Tibial nerve (tissue), 4 donors: ENCODE data around the gene CEP290. TPM values are rescaled to one million over a fixed set of nuclear protein-coding genes. Genes with fewer than 3 reads are reported as not detected.
"Not testable (repeated sequence)": the region's sequence is repeated elsewhere in the genome, so short reads cannot be mapped to it uniquely, and the experiment has no call there.

Source experiments
- DNase-seq, 2 donors: peaks; one replicate each; pipeline ENCODE4 v3.0.0-alpha.2; 2019; ENCODE audit warnings: low spot score in 2 of 2
- H3K27ac ChIP-seq, 4 donors: fragments of 200-600 bp; sonication (generic) in 3 of 4; one replicate each; pipeline ENCODE4 v1.5.1; 2017 to 2019; ENCODE audit warnings: mild to moderate bottlenecking in 1 of 4
- H3K27me3 ChIP-seq, 2 donors: fragments of 200-600 bp; sonication (generic) in 1 of 2; one replicate each; pipeline versions ENCODE4 v1.5.1 to v1.6.0; 2017 to 2019
- H3K36me3 ChIP-seq, 3 donors: fragments of 200-600 bp; sonication (generic); one replicate each; pipeline ENCODE4 v1.5.1; 2018 to 2019
- H3K4me1 ChIP-seq, 4 donors: fragments of 200-600 bp; sonication (generic) in 3 of 4; one replicate each; pipeline ENCODE4 v1.5.1; 2017 to 2019
- H3K4me3 ChIP-seq, 4 donors: fragments of 200-600 bp; sonication (generic) in 3 of 4; one replicate each; pipeline ENCODE4 v1.5.1; 2017 to 2019; ENCODE audit warnings: mild to moderate bottlenecking in 1 of 4, moderate library complexity in 1 of 4
- H3K9me3 ChIP-seq, 4 donors: fragments of 200-600 bp; sonication (generic) in 3 of 4; one replicate each; pipeline ENCODE4 v1.5.1; 2017 to 2019
- CTCF ChIP-seq, 5 experiments: fragments of 200-600 bp in 3 of 5; fragments of 450-650 bp in 2 of 5; sonication (generic) in 3 of 5; IDR thresholded peaks; one replicate each; pipeline ENCODE4 v1.5.1; 2016 to 2019; ENCODE audit warnings: antibody characterized with exemption in 5 of 5, mild to moderate bottlenecking in 3 of 5, moderate library complexity in 2 of 5
- EP300 ChIP-seq, 2 donors: sonication (generic); formaldehyde crosslinking; IDR thresholded peaks; one replicate each; pipeline ENCODE4 v1.6.1; 2017; ENCODE audit warnings: antibody characterized with exemption in 2 of 2, mild to moderate bottlenecking in 1 of 2
- POLR2A ChIP-seq, 2 donors: fragments of 450-650 bp; IDR thresholded peaks; one replicate each; pipeline ENCODE4 v1.6.1; 2017; ENCODE audit warnings: antibody characterized with exemption in 2 of 2, mild to moderate bottlenecking in 2 of 2, moderate library complexity in 2 of 2
- WGBS, 2 donors: methylation state at CpG; one replicate each; pipeline ENCODE4 v1.1.5; 2018; 5-methylcytosine and 5-hydroxymethylcytosine counted together
- total RNA-seq, 4 donors: library from RNA; depleted of rRNA; stranded (reverse); fragments of >200 nt; gene quantifications; one replicate each; pipeline ENCODE4 v1.1.0, GENCODE V29; 2016

The CEP290 gene
- total RNA-seq, 4 donors from 2014 or later = 34.3 to 43.7 (median 38.3) TPM

DNA sequence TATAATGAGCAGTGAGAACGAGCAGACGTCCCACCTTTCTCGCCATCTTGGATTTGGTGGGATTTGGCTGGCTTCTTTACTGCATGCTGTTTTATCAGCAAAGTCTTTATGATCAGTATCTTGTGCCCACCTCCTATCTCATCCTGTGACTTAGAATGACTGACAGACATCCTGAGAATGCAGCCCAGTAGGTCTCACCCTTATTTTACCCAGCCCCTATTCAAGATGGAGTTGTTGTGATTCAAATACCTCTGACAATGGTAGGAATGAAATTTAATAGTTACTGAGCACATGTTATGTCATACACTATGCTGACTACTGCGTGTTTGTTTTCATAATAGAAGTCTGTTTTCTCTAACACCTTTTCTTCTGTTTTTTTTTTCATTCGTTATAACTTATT is 2.1 kb upstream of the CEP290 start:
- peaks cover 0 to 38% (median 5%) of the 10 kb centered on the region in 4 donors for H3K4me1 ChIP-seq
- H3K36me3 ChIP-seq = no peaks in the 10 kb centered on the region
- WGBS, 2 donors = 90 to 95% methylated on average over 5 of the region's 5 CpGs
- no peak overlapping the region for H3K27ac ChIP-seq
- no peaks in the 10 kb centered on the region for H3K27me3 ChIP-seq
- DNase-seq = no peak
- no peak overlapping the region for H3K4me3 ChIP-seq
- TF ChIP-seq EP300 (IDR thresholded peaks at IDR 0.05) (no peak), CTCF (IDR thresholded peaks at IDR 0.05) (no peak), POLR2A (IDR thresholded peaks at IDR 0.05) (no peak)
- H3K9me3 ChIP-seq = no peaks in the 10 kb centered on the region

DNA sequence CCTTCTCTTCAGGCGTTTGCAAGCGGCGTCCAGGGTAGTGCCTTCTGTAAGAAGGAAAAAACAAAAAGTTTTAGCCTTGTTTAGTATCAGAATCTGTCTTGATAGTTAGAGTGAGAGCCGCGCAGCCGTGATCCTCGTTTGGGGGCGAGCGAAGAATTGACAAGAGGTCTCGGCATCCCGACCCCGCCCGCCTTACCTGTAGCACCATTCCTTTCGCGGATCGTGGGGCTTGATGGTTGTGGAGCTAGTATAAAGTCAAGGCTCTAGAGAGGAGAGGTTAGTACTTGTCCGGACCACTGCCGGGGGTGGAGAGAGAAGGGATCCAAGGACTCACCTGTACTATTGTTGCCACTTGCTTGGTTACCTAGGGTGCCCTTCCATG is 713 bp upstream of the CEP290 start:
- peaks cover 0 to 38% (median 5%) of the 10 kb centered on the region in 4 donors for H3K4me1 ChIP-seq
- peak overlapping the region; percentile 51 to 87 (median 74) for H3K27ac ChIP-seq
- H3K27me3 ChIP-seq = no peaks in the 10 kb centered on the region
- no peaks in the 10 kb centered on the region for H3K9me3 ChIP-seq
- TF ChIP-seq CTCF (IDR thresholded peaks at IDR 0.05) = no peak
- no peak for TF ChIP-seq EP300 (IDR thresholded peaks at IDR 0.05)
- no peak for TF ChIP-seq POLR2A (IDR thresholded peaks at IDR 0.05)
- no peaks in the 10 kb centered on the region for H3K36me3 ChIP-seq
- peak in 1 of 2 donors; percentile 21 for DNase-seq
- 1% methylated on average over 18 of the region's 18 CpGs for WGBS, 2 donors
- H3K4me3 ChIP-seq = peak overlapping the region; percentile 80 to 98 (median 90)

DNA sequence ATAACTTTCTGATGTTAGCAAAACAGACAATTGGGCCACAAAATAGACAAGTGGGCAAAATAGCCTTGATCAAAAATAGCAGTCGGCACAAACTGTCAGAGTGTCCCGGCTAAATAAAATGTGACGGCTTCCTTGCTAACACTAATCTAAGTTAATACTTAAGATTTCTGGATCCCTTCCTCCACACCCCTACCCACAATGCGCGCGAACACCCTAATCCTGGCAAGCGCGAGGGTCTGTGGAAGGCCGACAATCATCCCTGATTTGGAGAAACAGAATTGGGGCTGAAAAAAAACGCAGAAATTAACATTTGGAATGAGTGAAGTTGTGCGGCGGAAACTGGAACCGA is 489 bp downstream of the CEP290 start:
- H3K27ac ChIP-seq = peak overlapping the region in 3 of 4 donors; percentile 65 to 87 (median 86)
- peak overlapping the region; percentile 51 to 90 (median 84) for H3K4me3 ChIP-seq
- no peaks in the 10 kb centered on the region for H3K27me3 ChIP-seq
- TF ChIP-seq EP300 (IDR thresholded peaks at IDR 0.05) = no peak
- no peak for TF ChIP-seq POLR2A (IDR thresholded peaks at IDR 0.05)
- no peak for TF ChIP-seq CTCF (IDR thresholded peaks at IDR 0.05)
- DNase-seq = no peak
- H3K4me1 ChIP-seq = peaks cover 0 to 38% (median 5%) of the 10 kb centered on the region in 4 donors
- H3K36me3 ChIP-seq = peaks cover 0 to 8% (median 0%) of the 10 kb centered on the region in 3 donors
- 4 to 6% methylated on average over 13 of the region's 13 CpGs for WGBS, 2 donors
- H3K9me3 ChIP-seq = no peaks in the 10 kb centered on the region

GRCh38 chr12:88139711-88140110 is 2.2 kb downstream of the CEP290 start:
- H3K27ac ChIP-seq, H3K9me3 ChIP-seq, H3K4me3 ChIP-seq, DNase-seq, H3K27me3 ChIP-seq: not testable (repeated sequence)
- 97% methylated on average over 4 of the region's 4 CpGs for WGBS, 2 donors
- peaks cover 0 to 30% (median 5%) of the 10 kb centered on the region in 4 donors for H3K4me1 ChIP-seq
- peaks cover 0 to 18% (median 0%) of the 10 kb centered on the region in 3 donors for H3K36me3 ChIP-seq

- DNase-seq = not testable (repeated sequence)
Observed at GRCh38 chr12:88133181-88133580, 8.7 kb downstream of the CEP290 start.

DNA sequence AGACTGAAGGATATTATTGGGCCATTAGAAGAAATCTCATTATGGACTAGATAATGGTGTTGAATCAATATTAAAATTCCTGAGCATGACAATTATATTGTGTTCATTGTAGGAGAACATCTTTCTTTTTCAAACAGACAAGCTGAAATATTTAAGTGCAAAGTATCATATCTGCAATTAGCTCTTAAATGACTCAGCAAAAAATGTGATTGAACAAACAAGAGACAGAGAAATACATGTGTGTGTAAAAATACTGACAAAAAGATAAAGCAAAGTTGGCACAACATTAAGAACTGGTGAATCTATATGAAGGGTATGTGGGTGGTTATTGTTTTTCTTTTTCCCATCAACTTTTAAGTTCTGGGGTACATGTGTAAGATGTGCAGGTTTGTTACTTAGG is 9.5 kb downstream of the CEP290 start:
- Histone ChIP-seq H3K27ac (no peak overlapping the region), H3K36me3 (peaks cover 0 to 57% (median 0%) of the 10 kb centered on the region in 3 donors), H3K4me1 (no peaks in the 10 kb centered on the region), H3K4me3 (no peak overlapping the region), H3K9me3 (no peaks in the 10 kb centered on the region), H3K27me3 (no peaks in the 10 kb centered on the region)
- no peak for DNase-seq
- no peak for TF ChIP-seq POLR2A (IDR thresholded peaks at IDR 0.05)
- TF ChIP-seq CTCF (IDR thresholded peaks at IDR 0.05) = no peak
- no peak for TF ChIP-seq EP300 (IDR thresholded peaks at IDR 0.05)

More at GRCh38 chr12:88133181-88133580, 8.7 kb downstream of the CEP290 start:
- H3K9me3 ChIP-seq, H3K27ac ChIP-seq, H3K4me3 ChIP-seq, H3K27me3 ChIP-seq, H3K4me1 ChIP-seq: not testable (repeated sequence)
- 81 to 90% methylated on average over 2 of the region's 2 CpGs for WGBS, 2 donors
- peaks cover 0 to 50% (median 0%) of the 10 kb centered on the region in 3 donors for H3K36me3 ChIP-seq
